ENCODE measurements around the gene ZNF793.

The ZNF793 gene

DNA sequence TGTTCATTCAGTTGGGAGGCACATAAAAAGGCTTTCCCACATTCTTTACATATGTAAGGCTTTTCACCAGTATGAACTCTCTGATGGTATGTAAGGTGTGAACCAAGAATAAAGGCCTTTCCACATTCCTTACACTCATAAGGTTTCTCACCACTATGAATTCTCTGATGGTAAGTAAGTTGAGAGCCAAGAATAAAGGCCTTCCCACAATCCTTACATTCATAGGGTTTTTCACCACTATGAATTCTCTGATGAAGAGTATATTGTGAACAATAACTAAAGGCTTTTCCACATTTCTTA is 58.6 kb downstream of the ZNF793 start:
- no peak for DNase-seq (ENCODE audit: low spot score)

GRCh38 chr19:37572203-37572602 is 65.5 kb downstream of the ZNF793 start:
- DNase-seq (ENCODE audit: low spot score) = no peak

DNA sequence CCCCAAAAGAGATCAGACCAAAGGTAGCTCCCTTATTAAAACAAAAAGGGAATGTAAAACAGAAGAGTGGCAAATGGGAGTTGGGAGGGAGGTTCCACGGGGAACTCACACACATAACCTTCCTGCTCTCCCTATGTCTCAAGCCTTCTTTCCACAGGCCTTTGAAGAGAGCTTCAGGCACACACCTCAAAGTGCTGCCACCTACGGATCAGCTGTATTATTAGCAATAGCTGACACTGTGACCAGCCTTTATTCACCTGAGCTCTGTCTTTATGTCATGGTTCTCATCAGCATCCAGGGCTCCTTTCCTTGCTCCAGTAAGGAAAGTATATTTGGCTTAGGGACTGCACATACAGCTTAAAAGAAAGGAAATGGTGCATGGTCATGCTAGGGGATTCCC is 76.6 kb downstream of the ZNF793 start:
- no peak for DNase-seq (ENCODE audit: low spot score)
